ENCODE data around the gene LRRC32.

GRCh38 chr11:76670485-76671236, at the start of gene LRRC32:
- no peak for TF ChIP-seq CTCF (conservative IDR thresholded peaks at IDR 0.05; ENCODE audit: low read depth, low read length)
- TF ChIP-seq EZH2 (IDR thresholded peaks at IDR 0.05; ENCODE audit: low read length, unreplicated experiment): no peak
- TF ChIP-seq EZH2phosphoT487 (IDR thresholded peaks at IDR 0.05; ENCODE audit: borderline replicate concordance, low read length): no peak

Measured in PC-3 (cell line).